BLaER1 treated with 17β-estradiol and CSF1 and Interleukin-3, amounts not matched to agents 10 nM and 100 nM (cell line): ENCODE data around the gene SYCP2.
A peak's percentile ranks its signal among the peaks of the same experiment; 100 is the strongest.
"Not testable (repeated sequence)": the region's sequence is repeated elsewhere in the genome, so short reads cannot be mapped to it uniquely, and the experiment has no call there.

Experiments used
- H3K27ac ChIP-seq, 11 experiments: shearing (Covaris generic); formaldehyde crosslinking; 2 replicates each; pipeline ENCODE4 v1.8.1; 2022
- H3K27me3 ChIP-seq, 11 experiments: shearing (Covaris generic); formaldehyde crosslinking; 2 replicates each; pipeline ENCODE4 v1.8.1; 2022
- H3K36me3 ChIP-seq, 11 experiments: shearing (Covaris generic); formaldehyde crosslinking; 2 replicates each; pipeline ENCODE4 v1.8.1; 2022
- H3K4me1 ChIP-seq, 10 experiments: shearing (Covaris generic); formaldehyde crosslinking; 2 replicates each; pipeline ENCODE4 v1.8.1; 2022
- H3K4me2 ChIP-seq, 11 experiments: shearing (Covaris generic); formaldehyde crosslinking; 2 replicates each; pipeline ENCODE4 v1.8.1; 2022
- H3K4me3 ChIP-seq, 10 experiments: shearing (Covaris generic); formaldehyde crosslinking; 2 replicates each; pipeline ENCODE4 v1.8.1; 2022
- H3K9ac ChIP-seq, 11 experiments: shearing (Covaris generic); formaldehyde crosslinking; 2 replicates each; pipeline ENCODE4 v1.8.1; 2022
- H3K9me3 ChIP-seq, 11 experiments: shearing (Covaris generic); formaldehyde crosslinking; replicated peaks in 1 of 11; 2 replicates each; pipeline ENCODE4 v1.8.1; 2022
- H4K20me1 ChIP-seq, 11 experiments: shearing (Covaris generic); formaldehyde crosslinking; 2 replicates each; pipeline ENCODE4 v1.8.1; 2022
- Cebpa-rat ChIP-seq, 11 experiments: shearing (Covaris generic); IDR thresholded peaks; 2 replicates each; pipeline ENCODE4 v1.8.1; 2022

SYCP2 gene

GRCh38 chr20:59958626-59959025 lies 25.2 kb upstream of the SYCP2 start:
- Histone ChIP-seq H3K4me1 (no peaks in the 10 kb centered on the region), H3K36me3 (no peaks in the 10 kb centered on the region), H3K4me2 (no peak overlapping the region), H3K4me3 (no peak overlapping the region), H4K20me1 (no peaks in the 10 kb centered on the region), H3K27ac (no peak overlapping the region), H3K9ac (no peak overlapping the region), H3K27me3 (no peaks in the 10 kb centered on the region), H3K9me3 (no peaks in the 10 kb centered on the region)
- TF ChIP-seq Cebpa-rat (IDR thresholded peaks at IDR 0.05): no peak

GRCh38 chr20:59958123-59958522 lies 24.7 kb upstream of the SYCP2 start, which contains the start of gene CDH26:
TSS of gene CDH26 (plus strand) at chr20:59958423. CDS start at chr20:59958727, 304 bp downstream.
- no peak within 1 kb of the TSS for H3K4me3 ChIP-seq
- no peak for TF ChIP-seq Cebpa-rat (IDR thresholded peaks at IDR 0.05)
- no peaks in the 10 kb centered on the region for H3K4me1 ChIP-seq
- no peak within 1 kb of the TSS for H3K27ac ChIP-seq
- no peaks in the 10 kb centered on the region for H4K20me1 ChIP-seq
- H3K36me3 ChIP-seq: no peaks in the 10 kb centered on the region
- H3K4me2 ChIP-seq: no peak within 1 kb of the TSS
- no peak within 1 kb of the TSS for H3K9ac ChIP-seq
- no peaks in the 10 kb centered on the region for H3K9me3 ChIP-seq
- no peaks in the 10 kb centered on the region for H3K27me3 ChIP-seq

GRCh38 chr20:59957568-59957967 lies 24.1 kb upstream of the SYCP2 start:
- not testable (repeated sequence) for H3K27ac ChIP-seq, H3K36me3 ChIP-seq, H4K20me1 ChIP-seq, H3K27me3 ChIP-seq, H3K9me3 ChIP-seq, H3K9ac ChIP-seq, H3K4me3 ChIP-seq, H3K4me1 ChIP-seq, H3K4me2 ChIP-seq

DNA sequence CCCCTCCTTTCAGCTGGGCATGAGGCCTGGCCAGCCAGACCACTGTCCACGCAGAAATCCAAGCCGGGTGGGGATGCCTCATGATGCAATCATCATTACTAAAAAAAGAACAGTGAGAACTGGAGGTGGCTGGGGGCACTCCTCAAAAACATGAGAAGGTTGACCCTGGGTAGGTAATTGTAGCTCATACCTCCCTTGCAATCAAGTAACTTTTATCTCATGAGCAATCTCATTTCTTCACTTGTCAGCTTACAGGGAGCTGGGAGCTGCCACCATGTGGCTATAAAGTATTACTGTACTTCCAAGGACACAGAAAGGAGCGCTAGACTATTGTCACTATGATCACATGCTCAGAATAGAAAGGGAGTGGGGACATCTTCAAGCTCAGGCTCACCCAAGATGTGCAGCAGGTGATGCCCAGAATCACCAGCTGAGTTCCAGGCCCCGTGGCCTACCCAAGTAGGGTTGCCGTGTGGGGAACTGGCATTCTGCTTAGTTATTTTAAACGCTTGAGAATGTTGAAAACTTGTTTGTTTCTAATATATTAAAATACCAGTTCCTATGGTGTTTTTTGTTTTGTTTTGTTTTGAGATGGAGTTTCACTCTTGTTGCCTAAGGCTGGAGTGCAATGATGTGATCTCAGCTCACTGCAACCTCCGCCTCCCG lies 21.8 kb upstream of the SYCP2 start:
- no peak overlapping the region for H3K27ac ChIP-seq
- no peak overlapping the region for H3K4me3 ChIP-seq
- no peaks in the 10 kb centered on the region for H3K4me1 ChIP-seq
- no peak overlapping the region for H3K4me2 ChIP-seq
- no peak overlapping the region for H3K9ac ChIP-seq
- H3K36me3 ChIP-seq: no peaks in the 10 kb centered on the region
- TF ChIP-seq Cebpa-rat (IDR thresholded peaks at IDR 0.05): no peak; a peak in 1 of 22 replicates
- H3K9me3 ChIP-seq: no peaks in the 10 kb centered on the region
- no peaks in the 10 kb centered on the region for H3K27me3 ChIP-seq
- no peaks in the 10 kb centered on the region for H4K20me1 ChIP-seq

- H3K27me3 ChIP-seq: no peaks in the 10 kb centered on the region
- no peaks in the 10 kb centered on the region for H3K9me3 ChIP-seq
- H3K4me2 ChIP-seq: no peak overlapping the region
- peaks cover 0 to 2% (median 0%) of the 10 kb centered on the region in 11 experiments; a peak in 2 of 22 replicates for H3K36me3 ChIP-seq
- no peak overlapping the region for H3K27ac ChIP-seq
- no peak for TF ChIP-seq Cebpa-rat (IDR thresholded peaks at IDR 0.05)
- H3K4me3 ChIP-seq: no peak overlapping the region
- no peaks in the 10 kb centered on the region for H4K20me1 ChIP-seq
- no peaks in the 10 kb centered on the region for H3K4me1 ChIP-seq
- no peak overlapping the region for H3K9ac ChIP-seq
These were observed 21.3 kb upstream of the SYCP2 start for GRCh38 chr20:59954718-59955117.

DNA sequence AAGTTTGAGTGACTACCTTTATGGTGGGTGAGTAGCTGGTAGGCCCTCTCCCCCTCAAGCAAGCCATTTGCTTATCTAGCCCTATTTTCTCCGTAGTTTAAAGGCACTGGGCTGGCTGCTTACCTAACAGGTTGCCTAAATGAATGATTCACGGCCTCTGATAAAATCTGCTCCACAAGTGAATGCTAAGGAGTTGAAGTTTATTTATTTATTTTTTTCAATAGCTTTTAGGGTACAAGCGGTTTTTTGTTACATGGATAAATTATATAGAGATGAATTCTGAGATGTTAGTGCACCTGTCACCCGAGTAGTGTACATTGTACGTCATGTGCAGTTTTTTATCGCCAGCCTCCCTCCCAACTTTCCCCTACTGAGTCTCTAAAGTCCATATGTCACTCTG lies 16.5 kb upstream of the SYCP2 start:
- Histone ChIP-seq H4K20me1 (no peaks in the 10 kb centered on the region; a peak in 1 of 22 replicates), H3K9ac (0 out of 22 replicates have a peak overlapping the region, but pooled peaks of 1 of the 11 experiments have one; percentile 14), H3K27ac (no peak overlapping the region), H3K9me3 (no peaks in the 10 kb centered on the region), H3K4me2 (no peak overlapping the region), H3K27me3 (no peaks in the 10 kb centered on the region), H3K4me1 (peaks cover 6 to 20% (median 10%) of the 10 kb centered on the region in 10 experiments), H3K36me3 (peaks cover under 1 to 14% (median 6%) of the 10 kb centered on the region in 11 experiments; a peak in 20 of 22 replicates), H3K4me3 (no peak overlapping the region)
- TF ChIP-seq Cebpa-rat (IDR thresholded peaks at IDR 0.05): no peak

- Histone ChIP-seq H3K9ac (peak overlapping the region in 3 of 11 experiments; percentile 25 to 39 (median 36); a peak in 4 of 22 replicates), H4K20me1 (no peaks in the 10 kb centered on the region; a peak in 1 of 22 replicates), H3K27ac (peak overlapping the region in 4 of 11 experiments; percentile 13 to 37 (median 22); a peak in 3 of 22 replicates), H3K4me3 (no peak overlapping the region), H3K27me3 (no peaks in the 10 kb centered on the region), H3K36me3 (peaks cover 8 to 22% (median 15%) of the 10 kb centered on the region in 11 experiments), H3K9me3 (no peaks in the 10 kb centered on the region), H3K4me2 (peak overlapping the region; percentile 13 to 61 (median 41); a peak in 18 of 22 replicates), H3K4me1 (peaks cover 6 to 20% (median 10%) of the 10 kb centered on the region in 10 experiments)
- no peak for TF ChIP-seq Cebpa-rat (IDR thresholded peaks at IDR 0.05)
These were observed 15.6 kb upstream of the SYCP2 start for GRCh38 chr20:59948828-59949720.

GRCh38 chr20:59948212-59948611 lies 14.8 kb upstream of the SYCP2 start:
- H3K9ac ChIP-seq: no peak overlapping the region
- H3K4me1 ChIP-seq: peaks cover 6 to 20% (median 10%) of the 10 kb centered on the region in 10 experiments
- no peak overlapping the region for H3K4me3 ChIP-seq
- no peaks in the 10 kb centered on the region for H3K9me3 ChIP-seq
- H3K27me3 ChIP-seq: no peaks in the 10 kb centered on the region
- peak overlapping the region in 2 of 11 experiments; percentile 29 to 45; a peak in 2 of 22 replicates for H3K4me2 ChIP-seq
- H4K20me1 ChIP-seq: no peaks in the 10 kb centered on the region; a peak in 1 of 22 replicates
- peak overlapping the region in 1 of 11 experiments; percentile 31; a peak in 1 of 22 replicates for H3K27ac ChIP-seq
- no peak for TF ChIP-seq Cebpa-rat (IDR thresholded peaks at IDR 0.05)
- H3K36me3 ChIP-seq: peaks cover 15 to 31% (median 23%) of the 10 kb centered on the region in 11 experiments

DNA sequence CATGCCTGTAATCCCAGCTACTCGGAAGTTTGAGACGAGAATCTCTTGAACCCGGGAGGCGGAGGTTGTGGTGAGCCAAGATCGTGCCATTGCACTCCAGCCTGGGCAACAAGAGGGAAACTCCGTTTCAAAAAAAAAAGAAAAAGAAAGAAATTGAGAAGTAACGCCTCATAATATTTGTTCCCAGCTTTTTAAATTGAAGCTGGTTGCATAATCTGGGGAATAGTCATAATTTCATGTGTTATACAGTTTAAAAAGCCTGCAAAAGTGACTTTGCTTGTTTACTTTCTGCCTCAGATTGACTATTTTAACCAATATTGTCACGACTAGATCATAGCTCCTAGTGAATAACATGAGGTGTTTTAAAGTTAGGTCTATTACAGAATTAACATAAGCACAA lies 13.9 kb upstream of the SYCP2 start:
- no peak for TF ChIP-seq Cebpa-rat (IDR thresholded peaks at IDR 0.05)
- Histone ChIP-seq H3K4me2 (no peak overlapping the region), H3K27me3 (no peaks in the 10 kb centered on the region), H3K9me3 (no peaks in the 10 kb centered on the region), H3K9ac (no peak overlapping the region), H3K36me3 (peaks cover 17 to 39% (median 31%) of the 10 kb centered on the region in 11 experiments), H4K20me1 (no peaks in the 10 kb centered on the region; a peak in 1 of 22 replicates), H3K4me3 (no peak overlapping the region), H3K27ac (no peak overlapping the region), H3K4me1 (peaks cover 6 to 20% (median 11%) of the 10 kb centered on the region in 10 experiments)
